Measurements from ENCODE around the gene BEND4.

Gene BEND4

GRCh38 chr4:42101446-42101975 lies 50.9 kb downstream of the BEND4 start:
- DNase-seq = no peak

GRCh38 chr4:42088386-42088785 lies 64.1 kb downstream of the BEND4 start:
- DNase-seq = no peak

GRCh38 chr4:42083816-42084215 lies 68.6 kb downstream of the BEND4 start:
- no peak for DNase-seq

GRCh38 chr4:42080306-42080705 lies 72.1 kb downstream of the BEND4 start:
- DNase-seq = no peak

GRCh38 chr4:42078184-42078801 lies 74.2 kb downstream of the BEND4 start:
- no peak for DNase-seq

GRCh38 chr4:42074294-42074693 lies 78.2 kb downstream of the BEND4 start:
- DNase-seq = no peak

- no peak for DNase-seq
Measured at GRCh38 chr4:42070463-42070862, 82.0 kb downstream of the BEND4 start.

- DNase-seq = no peak
Measured at GRCh38 chr4:42067264-42067663, 85.2 kb downstream of the BEND4 start.

- no peak for DNase-seq
Measured at GRCh38 chr4:42066402-42066801, 86.1 kb downstream of the BEND4 start.

All from stimulated activated CD4-positive, alpha-beta T cell treated with anti-CD3 and anti-CD28 coated beads, Interleukin-2, amount 100 ng/mL, for 24 hours (primary cell).